NT2/D1 (cell line): Measurements from ENCODE around the gene KRTAP4-12.

Experiments
- DNase-seq: peaks from one replicate; pipeline ENCODE4 v3.0.0-alpha.2; 2011; ENCODE audit warnings: low read depth, low spot score
- H3K27me3 ChIP-seq: 2 replicates; pipeline ENCODE4 v1.6.0; 2011; ENCODE audit warnings: mild to moderate bottlenecking; ENCODE audit not compliant: insufficient read length, insufficient read depth
- H3K36me3 ChIP-seq: 2 replicates; pipeline ENCODE4 v1.6.1; 2011; ENCODE audit warnings: mild to moderate bottlenecking, low read length, mixed read lengths; ENCODE audit not compliant: insufficient read depth, insufficient read length
- H3K4me1 ChIP-seq: 2 replicates; pipeline ENCODE4 v1.5.1; 2011; ENCODE audit not compliant: insufficient read depth, insufficient read length
- H3K4me3 ChIP-seq: 2 replicates; pipeline ENCODE4 v1.5.1; 2011; ENCODE audit warnings: low read depth; ENCODE audit not compliant: insufficient read length
- H3K9ac ChIP-seq: 2 replicates; pipeline ENCODE4 v1.6.0; 2011; ENCODE audit warnings: low read depth; ENCODE audit not compliant: insufficient read length
- H3K9me3 ChIP-seq: 2 replicates; pipeline ENCODE4 v1.5.1; 2011; ENCODE audit warnings: mild to moderate bottlenecking, low read length; ENCODE audit not compliant: insufficient read depth
- SUZ12 ChIP-seq: IDR thresholded peaks from 2 replicates; pipeline ENCODE4 v1.6.1; 2011; ENCODE audit not compliant: insufficient read length, insufficient read depth; ENCODE audit errors: extremely low read depth
- YY1 ChIP-seq: IDR thresholded peaks from 2 replicates; pipeline ENCODE4 v1.6.1; 2011; ENCODE audit not compliant: insufficient read length, insufficient read depth
- ZNF274 ChIP-seq: IDR thresholded peaks from 2 replicates; pipeline ENCODE4 v1.6.1; 2011; ENCODE audit warnings: mild to moderate bottlenecking, low read depth, low read length

Gene KRTAP4-12

DNA sequence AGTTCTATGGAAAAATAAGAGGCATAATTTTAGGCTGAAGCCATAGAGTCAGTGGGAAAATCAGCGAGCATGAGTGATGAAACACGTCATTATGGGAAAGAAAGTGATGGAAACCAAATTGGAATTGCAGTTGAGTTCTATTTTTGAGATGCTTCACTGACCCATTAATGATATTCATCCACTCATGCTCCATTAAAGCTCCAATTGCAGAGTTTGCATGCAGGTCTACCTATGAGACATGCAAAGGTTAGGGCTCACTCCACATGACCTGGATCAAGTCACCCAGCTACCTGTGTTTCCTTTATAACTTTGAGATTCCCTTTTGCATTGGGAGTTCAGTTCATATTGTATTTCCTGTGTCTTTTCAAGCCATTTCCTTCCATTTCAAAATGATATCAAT is 50.3 kb downstream of the KRTAP4-12 start:
- Histone ChIP-seq H3K36me3 (no peaks in the 10 kb centered on the region), H3K9ac (no peak overlapping the region), H3K4me1 (no peaks in the 10 kb centered on the region), H3K9me3 (no peaks in the 10 kb centered on the region), H3K4me3 (no peak overlapping the region), H3K27me3 (no peaks in the 10 kb centered on the region)
- DNase-seq = no peak
- TF ChIP-seq SUZ12 = no peak
- TF ChIP-seq YY1 = no peak
- no peak for TF ChIP-seq ZNF274
